Epithelial cell of prostate (primary cell): Measurements from ENCODE around the gene GJB6.
"Not testable (repeated sequence)": the region's sequence is repeated elsewhere in the genome, so short reads cannot be mapped to it uniquely, and the experiment has no call there.

Experiments
- DNase-seq: peaks from one replicate; pipeline ENCODE4 v3.0.0-alpha.2; 2011; ENCODE audit warnings: low read depth, low spot score
- H3K27ac ChIP-seq: fragments of 450-650 bp; 2 replicates; pipeline ENCODE4 v1.5.1; 2017; ENCODE audit warnings: mild to moderate bottlenecking

The GJB6 gene

DNA sequence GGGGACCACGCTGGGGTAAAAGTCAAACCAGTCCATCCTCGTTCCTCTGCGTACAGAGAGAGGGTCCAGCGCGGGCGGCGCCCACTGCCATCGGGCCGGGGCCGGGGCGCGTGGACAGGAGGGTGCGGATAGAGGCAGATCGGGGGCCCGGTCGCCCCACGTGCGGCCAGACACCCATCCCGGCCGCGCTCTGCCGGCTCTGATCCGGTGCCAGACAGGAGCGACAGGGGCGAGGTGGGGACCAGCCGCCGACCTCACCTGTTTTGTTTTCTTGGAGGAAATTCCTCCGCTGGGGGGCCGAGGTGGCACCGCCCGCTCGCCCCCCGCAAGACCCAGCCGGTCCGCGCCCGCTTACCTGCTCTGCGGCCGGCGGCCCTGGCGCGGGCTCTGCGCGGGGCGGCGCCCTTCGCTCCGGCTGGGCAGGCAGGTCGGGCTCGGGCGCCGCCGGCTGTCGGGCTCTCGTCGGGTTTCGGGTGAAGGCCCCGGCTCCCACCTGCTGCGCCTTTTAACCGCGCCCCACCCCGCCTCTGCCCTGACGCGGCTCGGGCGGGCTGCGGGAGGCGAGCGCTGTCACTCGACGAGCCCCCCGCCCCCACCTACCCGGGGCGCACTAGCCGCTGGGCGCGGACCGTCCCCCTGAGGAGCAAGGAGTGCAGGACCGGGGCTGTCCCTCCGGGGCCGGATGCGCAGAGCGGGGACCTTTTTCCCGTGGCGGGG, at the start of gene GJB6:
Gene GJB6, minus strand, starts transcription at position 481 of the 717 bp plus-strand sequence. CDS start 8,839 bp downstream, outside the sequence.
- DNase-seq: no peak
- no peak within 1 kb of the TSS for H3K27ac ChIP-seq

DNA sequence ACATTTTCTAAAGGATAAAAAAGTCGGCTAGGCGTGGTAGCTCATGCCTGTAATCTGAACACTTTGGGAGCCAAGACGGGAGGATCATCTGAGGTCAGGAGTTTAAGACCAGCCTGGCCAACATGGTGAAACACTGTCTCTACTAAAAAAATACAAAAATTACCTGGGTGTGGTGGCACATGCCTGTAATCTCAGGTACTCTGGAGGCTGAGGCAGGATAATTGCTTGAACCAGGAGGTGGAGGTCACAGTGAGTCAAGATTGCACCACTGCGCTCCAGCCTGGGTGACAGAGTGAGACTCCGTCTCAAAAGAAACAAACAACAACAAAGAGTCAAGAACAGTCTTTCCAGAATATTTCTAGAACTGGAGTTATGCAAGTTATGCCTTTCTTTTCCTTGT, 44.8 kb upstream of the GJB6 start:
- DNase-seq, H3K27ac ChIP-seq: not testable (repeated sequence)

DNA sequence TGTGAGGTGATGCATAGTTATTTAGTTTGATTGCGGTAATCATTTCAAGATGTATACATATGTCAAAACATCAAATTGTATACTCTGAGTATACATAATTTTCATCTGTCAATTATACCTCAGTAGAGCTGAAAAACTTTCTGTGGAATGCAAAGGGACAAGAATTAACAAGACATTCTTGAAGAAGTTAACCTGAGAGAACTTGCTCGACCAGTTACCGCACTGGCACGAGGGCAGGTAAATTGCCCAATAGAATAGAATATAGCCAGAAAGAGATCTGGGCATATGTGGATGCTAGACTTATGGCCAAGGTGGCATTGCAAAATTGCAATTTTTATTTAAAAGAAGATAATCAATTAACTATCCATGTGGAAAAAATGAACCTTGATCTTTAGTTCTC, 42.3 kb upstream of the GJB6 start:
- DNase-seq: peak; percentile 53

GRCh38 chr13:20272588-20273171, 40.6 kb upstream of the GJB6 start:
- H3K27ac ChIP-seq: no peak overlapping the region
- no peak for DNase-seq

More for the DNA sequence above, 42.3 kb upstream of the GJB6 start:
- H3K27ac ChIP-seq: no peak overlapping the region

DNA sequence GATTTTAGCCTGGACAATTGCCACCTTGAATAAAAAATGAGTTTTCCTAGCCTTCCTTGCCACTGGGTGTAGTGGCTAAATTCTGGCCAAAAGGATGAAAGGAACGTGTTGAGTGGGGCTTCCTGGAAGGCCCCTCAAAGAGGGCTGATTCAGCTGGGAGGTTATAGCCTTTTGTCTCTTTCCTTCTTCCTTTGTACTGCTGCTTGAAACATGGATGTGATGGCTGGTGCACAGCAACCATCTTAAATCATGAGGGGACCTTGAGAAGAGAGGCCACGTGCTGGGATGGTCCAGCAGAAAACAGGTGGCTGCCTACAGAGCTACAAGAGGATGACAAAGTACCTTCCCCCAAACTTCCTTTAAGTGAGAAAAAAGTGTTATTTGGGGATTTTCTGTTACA, 40.0 kb upstream of the GJB6 start:
- no peak overlapping the region for H3K27ac ChIP-seq
- DNase-seq: no peak

GRCh38 chr13:20271441-20271840, 39.3 kb upstream of the GJB6 start:
- DNase-seq: no peak
- no peak overlapping the region for H3K27ac ChIP-seq

DNA sequence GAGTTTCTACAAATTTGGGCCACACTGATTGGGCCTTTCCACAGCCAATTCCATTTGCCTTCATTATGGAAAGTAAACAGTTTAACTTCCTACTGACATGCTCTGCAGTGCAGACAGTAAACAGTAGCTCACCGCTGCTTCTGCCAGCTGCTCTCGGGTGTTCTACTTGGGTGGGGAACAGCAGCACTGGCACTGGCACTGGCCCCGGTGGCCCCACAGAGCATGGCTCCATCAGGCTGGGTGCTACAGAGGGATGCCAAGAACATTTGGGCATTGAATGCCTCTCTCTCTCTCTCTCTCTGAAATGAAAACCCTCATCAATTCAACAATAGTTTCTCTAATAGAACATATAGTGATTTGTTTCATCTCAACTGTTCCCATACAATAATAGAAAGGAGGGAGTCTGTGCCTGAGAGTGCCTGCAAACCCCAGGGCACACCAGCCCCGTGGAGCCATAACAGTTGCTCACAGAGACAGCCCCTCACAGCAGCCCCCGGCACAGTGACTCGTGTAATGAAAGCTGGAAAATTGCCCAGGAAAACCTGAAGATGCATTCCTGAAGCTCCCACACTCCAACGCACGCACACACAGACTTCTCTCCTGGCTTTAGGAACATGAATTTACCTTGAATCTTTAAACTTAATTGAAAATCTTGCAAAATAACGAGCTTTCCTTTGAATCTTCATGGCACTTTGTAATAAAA, 38.2 kb upstream of the GJB6 start:
- H3K27ac ChIP-seq: peak overlapping the region; percentile 51
- DNase-seq: no peak

GRCh38 chr13:20264271-20265018, 32.3 kb upstream of the GJB6 start:
- DNase-seq: no peak
- no peak overlapping the region for H3K27ac ChIP-seq

- H3K27ac ChIP-seq: no peak overlapping the region
- DNase-seq: no peak
Measured at GRCh38 chr13:20263393-20264044, 31.4 kb upstream of the GJB6 start.

GRCh38 chr13:20258963-20259288, 26.8 kb upstream of the GJB6 start:
- no peak overlapping the region for H3K27ac ChIP-seq
- no peak for DNase-seq

DNA sequence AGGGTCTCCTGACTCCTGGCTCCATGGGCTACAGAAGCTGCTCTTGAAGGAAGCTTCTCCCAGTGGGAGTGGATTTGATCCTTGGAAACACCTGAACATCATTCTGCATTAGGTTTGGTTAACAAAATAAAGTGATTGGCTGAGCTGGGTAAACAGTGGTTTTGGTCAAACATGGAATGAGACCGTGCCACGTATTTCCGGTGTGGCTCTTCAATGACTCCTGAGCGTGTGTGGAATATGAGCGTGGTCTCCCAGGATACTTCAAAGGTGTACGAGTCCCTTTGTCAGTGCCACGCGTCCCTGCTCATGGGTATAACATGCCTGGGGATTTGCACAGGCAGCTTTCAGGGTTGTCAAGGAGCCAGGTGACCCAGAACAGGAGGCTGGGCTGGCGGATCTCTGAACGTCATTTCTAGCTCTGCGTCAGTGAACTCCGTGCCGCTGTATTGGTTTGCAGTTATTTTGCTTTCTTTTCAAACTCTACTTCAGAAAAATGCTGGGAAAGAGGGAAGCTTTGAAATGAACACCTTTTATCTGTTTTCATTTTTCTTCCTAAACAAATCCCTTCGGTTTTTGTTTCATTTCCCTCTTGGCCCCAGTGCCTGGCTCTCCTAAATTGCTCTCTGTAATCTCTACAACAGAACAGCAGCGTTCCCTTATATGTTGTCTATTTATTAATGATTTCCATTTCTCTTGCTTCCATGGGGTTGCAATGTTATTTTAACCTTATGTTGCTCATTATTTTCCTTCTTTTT, 26.3 kb upstream of the GJB6 start:
- DNase-seq: no peak
- peak overlapping the region; percentile 8 for H3K27ac ChIP-seq

DNA sequence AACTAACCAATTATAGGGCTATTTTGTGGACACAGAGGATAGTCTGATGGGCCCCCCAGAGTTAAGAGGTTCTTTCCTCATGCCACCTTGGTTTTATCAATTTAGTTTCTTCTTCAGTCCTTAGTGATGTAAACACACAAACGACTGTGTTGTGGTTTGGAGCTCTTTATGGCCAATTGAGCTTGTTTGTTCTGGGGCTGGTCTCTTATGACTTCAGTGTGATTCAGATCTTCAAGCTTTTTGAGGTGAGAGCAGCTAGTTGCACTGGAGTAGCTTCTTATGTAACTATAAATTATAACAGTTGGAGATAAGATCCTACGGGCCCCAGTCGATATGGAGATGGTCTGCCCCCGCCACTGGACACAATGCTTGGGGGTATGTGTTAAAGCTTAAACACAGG, 22.0 kb upstream of the GJB6 start:
- peak; percentile 26 for DNase-seq
- H3K27ac ChIP-seq: no peak overlapping the region

GRCh38 chr13:20249913-20250312, 17.8 kb upstream of the GJB6 start:
- no peak for DNase-seq
- no peak overlapping the region for H3K27ac ChIP-seq

DNA sequence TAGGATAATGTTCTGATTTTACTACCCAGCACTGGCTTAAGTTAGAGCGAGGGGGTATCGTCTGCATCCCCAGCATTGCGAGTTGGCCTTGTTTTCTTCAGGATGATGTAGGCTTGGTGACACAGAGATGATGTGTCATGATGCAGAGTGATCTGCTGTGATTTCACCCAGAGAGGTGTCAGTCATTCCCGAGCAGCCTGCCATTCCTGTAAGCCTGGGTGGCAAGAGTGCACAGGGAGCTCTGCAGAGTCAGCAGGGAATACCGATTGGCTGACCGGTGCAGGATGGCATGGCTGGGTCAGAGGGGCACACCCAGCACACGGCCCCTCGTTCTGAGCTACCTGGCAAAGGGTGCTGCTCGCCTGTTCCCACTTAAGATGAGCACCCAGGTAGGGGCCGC, 15.8 kb upstream of the GJB6 start:
- H3K27ac ChIP-seq: no peak overlapping the region
- DNase-seq: no peak

DNA sequence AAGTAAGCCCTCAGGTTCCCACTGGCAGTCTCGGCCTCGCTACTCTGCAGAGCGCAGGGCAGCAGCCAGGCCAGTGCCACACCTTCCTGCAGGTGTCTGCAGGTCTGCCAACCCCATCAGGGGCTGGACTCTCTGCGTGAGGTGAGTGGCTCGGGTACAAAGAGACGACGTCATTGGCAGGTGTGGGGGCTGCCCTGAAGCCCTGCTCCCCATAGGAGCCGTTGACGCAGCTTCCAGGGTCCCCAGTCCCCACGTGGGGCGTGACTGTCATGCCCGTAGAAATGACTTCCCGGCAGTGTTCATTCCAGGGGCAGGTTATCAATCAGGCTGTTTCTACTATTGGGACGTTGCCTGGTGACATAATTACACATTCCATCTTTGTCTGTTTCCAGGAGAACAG, 15.3 kb upstream of the GJB6 start:
- no peak for DNase-seq
- no peak overlapping the region for H3K27ac ChIP-seq

DNA sequence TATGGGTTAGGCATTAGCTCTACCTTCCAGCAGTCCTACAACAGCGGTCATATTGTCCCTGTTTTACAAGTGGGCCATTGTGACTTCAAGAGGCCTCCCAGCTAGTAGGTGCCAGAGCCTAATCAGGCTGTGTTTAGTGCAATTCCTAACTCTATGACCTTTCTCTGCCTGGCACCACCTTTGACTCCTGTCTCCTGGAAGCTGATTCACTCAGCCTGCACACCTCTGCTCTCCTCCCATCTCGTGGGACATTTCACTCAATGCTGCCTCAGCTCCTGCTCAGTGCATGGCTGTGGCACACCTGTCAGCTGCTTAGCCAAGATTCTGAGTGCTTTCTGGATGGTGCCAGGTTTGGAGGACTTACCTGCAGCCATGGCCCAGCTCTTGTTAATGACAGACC, 9.5 kb upstream of the GJB6 start:
- H3K27ac ChIP-seq: no peak overlapping the region
- no peak for DNase-seq

- H3K27ac ChIP-seq: no peak overlapping the region
- no peak for DNase-seq
Measured at GRCh38 chr13:20239748-20240147, 7.6 kb upstream of the GJB6 start.

DNA sequence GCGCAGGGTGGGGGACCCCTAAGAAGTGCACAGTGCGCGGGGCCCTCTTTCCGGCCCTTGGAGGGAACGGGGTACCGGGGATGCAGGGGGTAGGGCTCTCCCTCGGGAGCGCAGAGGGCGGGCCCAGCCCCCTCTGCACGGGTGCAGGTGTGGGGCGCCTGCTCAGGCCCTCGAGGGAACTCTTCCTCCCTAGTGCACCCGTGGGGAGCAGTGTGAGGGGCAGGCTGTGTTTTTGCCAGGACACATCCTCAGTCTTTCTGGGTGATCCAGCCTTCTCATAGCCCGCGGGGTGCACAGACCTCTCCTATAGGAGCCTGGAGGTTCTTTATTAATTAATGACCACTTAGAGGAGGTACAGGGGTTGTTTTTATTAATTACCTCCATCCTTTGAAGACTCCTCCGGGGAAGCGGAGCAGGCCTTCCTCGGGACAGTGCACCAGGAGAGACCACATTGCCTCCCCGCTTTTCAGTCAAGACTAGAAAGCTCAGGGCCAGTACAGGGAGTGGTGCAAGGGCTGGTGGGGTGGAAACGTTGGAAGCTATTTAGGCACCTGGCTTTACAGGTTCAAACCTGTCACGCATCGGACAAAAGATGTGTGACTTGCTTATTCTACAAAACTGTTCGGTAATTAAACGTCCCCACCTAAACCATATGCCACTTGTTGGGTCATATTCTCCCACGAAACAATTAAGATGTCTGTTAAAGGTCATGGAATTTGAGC, 598 bp upstream of the GJB6 start:
- no peak overlapping the region for H3K27ac ChIP-seq
- DNase-seq: no peak
